Kidney (tissue), 14 donors: ENCODE data around the gene PCF11. TPM values are rescaled to one million over a fixed set of nuclear protein-coding genes. Genes with fewer than 3 reads are reported as not detected.

Source experiments
- DNase-seq, 5 donors: peaks; one replicate each; pipeline ENCODE4 v3.0.0-alpha.2; 2013 to 2020
- FAIRE-seq: peaks from 2 replicates; lab custom pipeline; 2012; peaks lifted over from hg19 to GRCh38; lab: Jason Lieb, UNC
- H3K27ac ChIP-seq, 2 donors: one replicate each; pipeline ENCODE4 v1.7.0; 2013; ENCODE audit warnings: low read depth in 2 of 2, low read length in 2 of 2, inconsistent platforms in 1 of 2
- H3K27me3 ChIP-seq: one replicate; pipeline ENCODE4 v1.7.1; 2013; ENCODE audit warnings: low read length, inconsistent platforms; ENCODE audit not compliant: control insufficient read depth, insufficient read depth
- H3K36me3 ChIP-seq, 3 donors: one replicate each; pipeline versions ENCODE4 v1.7.0 to v1.7.1; 2013; ENCODE audit warnings: low read length in 3 of 3, control low read depth in 1 of 3, inconsistent platforms in 1 of 3; ENCODE audit not compliant: insufficient read depth in 3 of 3, control insufficient read depth in 2 of 3
- H3K4me1 ChIP-seq, 3 donors: one replicate each; pipeline versions ENCODE4 v1.7.0 to v1.7.1; 2013; ENCODE audit warnings: low read length in 3 of 3, inconsistent platforms in 1 of 3, low read depth in 1 of 3; ENCODE audit not compliant: control insufficient read depth in 2 of 3, insufficient read depth in 2 of 3
- H3K4me3 ChIP-seq, 3 donors: one replicate each; pipeline versions ENCODE4 v1.7.0 to v1.8.1; 2013; ENCODE audit warnings: low read length in 3 of 3, control low read depth in 1 of 3, inconsistent platforms in 1 of 3
- H3K9ac ChIP-seq, 3 donors: one replicate each; pipeline versions ENCODE4 v1.7.0 to v1.7.1; 2013; ENCODE audit warnings: low read length in 3 of 3, control low read depth in 1 of 3, inconsistent platforms in 1 of 3
- H3K9me3 ChIP-seq, 3 donors: one replicate each; pipeline versions ENCODE4 v1.7.0 to v1.7.1; 2013; ENCODE audit warnings: low read length in 3 of 3, control low read depth in 1 of 3, inconsistent platforms in 1 of 3; ENCODE audit not compliant: control insufficient read depth in 2 of 3, insufficient read depth in 1 of 3
- CTCF ChIP-seq: IDR thresholded peaks from 3 replicates; pipeline ENCODE4 v1.5.1; 2012; ENCODE audit warnings: mild to moderate bottlenecking, moderate library complexity, borderline replicate concordance; ENCODE audit not compliant: insufficient read depth; ENCODE audit errors: extremely low read depth
- intact Hi-C: fragments of 100-400 bp; cut with DNase I; formaldehyde crosslinking; loops from one replicate; pipeline ENCODE4 v1.11.1; 2022
- polyA plus RNA-seq: library from polyadenylated mRNA; stranded (reverse); fragments of 350-450 nt; fragmentation: Illumina TruSeq; extraction: RNeasy Lipid Tissue Mini Kit (QIAGEN cat#74804); gene quantifications from one replicate; pipeline ENCODE4 v1.2.3, GENCODE V29; 2014; ENCODE audit warnings: low read depth, low replicate concordance; ENCODE audit not compliant: insufficient read depth
- total RNA-seq: library from RNA; stranded (reverse); fragmentation: NEBNext Ultra II Directional; extraction: Animal tissue kit (Norgen Biotek cat#: 25700); gene quantifications from one replicate; pipeline ENCODE4 v1.2.1, GENCODE V29; 2021
- donor health status: control.
- donor health status: control.
- donor health status: control.
- donor health status: control.
- donor health status: control.
- donor health status: DM: yes; HTN: yes; CAD: no.
- donor health status: Normal renal cell carcinoma (clear cell type).

Gene PCF11
- total and polyA plus RNA-seq, 2 donors from 2014 or later, result 19.3 to 61.2 TPM

GRCh38 chr11:83235825-83236224, 78.9 kb downstream of the PCF11 start:
- H3K4me1 ChIP-seq, result no peaks in the 10 kb centered on the region
- DNase-seq, result no peak
- no peak overlapping the region for H3K9ac ChIP-seq
- H3K36me3 ChIP-seq, result no peaks in the 10 kb centered on the region
- no peak overlapping the region for H3K27ac ChIP-seq
- FAIRE-seq, result no peak
- no peaks in the 10 kb centered on the region for H3K9me3 ChIP-seq
- H3K27me3 ChIP-seq, result no peaks in the 10 kb centered on the region
- TF ChIP-seq CTCF, result no peak
- no peak overlapping the region for H3K4me3 ChIP-seq
- intact Hi-C loops, result no loop called here

Other genes with a start within 250 kb of the PCF11 start
- 15.2 TPM for gene RAB30, start 85.2 kb upstream of the PCF11 start, total RNA-seq
- 3.1 TPM for gene RAB30, start 85.2 kb upstream of the PCF11 start, polyA plus RNA-seq
- gene ANKRD42, start 36.6 kb downstream of the PCF11 start, total RNA-seq, result 22.5 TPM
- 12.1 TPM for gene ANKRD42, start 36.6 kb downstream of the PCF11 start, polyA plus RNA-seq
- gene CCDC90B, start 129.2 kb downstream of the PCF11 start, total RNA-seq, result 31.6 TPM
- 38.7 TPM for gene CCDC90B, start 129.2 kb downstream of the PCF11 start, polyA plus RNA-seq